ENCODE data around the gene PINLYP. TPM values are rescaled to one million over a fixed set of nuclear protein-coding genes. Genes with fewer than 3 reads are reported as not detected.

Gene PINLYP
- total RNA-seq, 3 donors from 2014 or later, result 0.61 to 7.4 (median 2.0) TPM

GRCh38 chr19:43622070-43622469, 46.5 kb downstream of the PINLYP start:
- DNase-seq (no peak), ATAC-seq (no peak)
- intact Hi-C loops (cut with DNase I, micrococcal nuclease), result no loop called here
- no peak for TF ChIP-seq CTCF (IDR thresholded peaks at IDR 0.05)
- Histone ChIP-seq H3K4me3 (no peak overlapping the region), H3K9me3 (no peaks in the 10 kb centered on the region), H3K36me3 (ENCODE audit: low read depth) (no peaks in the 10 kb centered on the region), H3K4me1 (ENCODE audit: low read depth) (peaks cover 11% of the 10 kb centered on the region)

- H3K4me1 ChIP-seq (ENCODE audit: low read depth), result peaks cover 11% of the 10 kb centered on the region
- DNase-seq, result no peak
- TF ChIP-seq CTCF (IDR thresholded peaks at IDR 0.05), result no peak
- H3K4me3 ChIP-seq, result no peak overlapping the region
- ATAC-seq, result no peak
- no peaks in the 10 kb centered on the region for H3K9me3 ChIP-seq
- no peaks in the 10 kb centered on the region for H3K36me3 ChIP-seq (ENCODE audit: low read depth)
- intact Hi-C loops (cut with DNase I, micrococcal nuclease), result no loop called here
These were observed 47.4 kb downstream of the PINLYP start for GRCh38 chr19:43622956-43623355.

GRCh38 chr19:43623889-43624670, 48.5 kb downstream of the PINLYP start:
- DNase-seq (no peak), ATAC-seq (no peak)
- H3K4me3 ChIP-seq, result no peak overlapping the region
- no peak for TF ChIP-seq CTCF (IDR thresholded peaks at IDR 0.05)
- H3K4me1 ChIP-seq (ENCODE audit: low read depth), result peaks cover 4% of the 10 kb centered on the region
- no peaks in the 10 kb centered on the region for H3K9me3 ChIP-seq
- intact Hi-C loops (cut with DNase I, micrococcal nuclease), result no loop called here
- no peaks in the 10 kb centered on the region for H3K36me3 ChIP-seq (ENCODE audit: low read depth)

- no peaks in the 10 kb centered on the region for H3K36me3 ChIP-seq (ENCODE audit: low read depth)
- H3K9me3 ChIP-seq, result no peaks in the 10 kb centered on the region
- H3K4me1 ChIP-seq (ENCODE audit: low read depth), result peaks cover 4% of the 10 kb centered on the region
- DNase-seq (peak; percentile 88 to 91 (median 88)), ATAC-seq (peak; percentile 93)
- no peak overlapping the region for H3K4me3 ChIP-seq
- TF ChIP-seq CTCF (IDR thresholded peaks at IDR 0.05), result peak; percentile 29
- intact Hi-C loops (cut with DNase I, micrococcal nuclease), result no loop called here
These were observed 49.3 kb downstream of the PINLYP start for GRCh38 chr19:43624933-43625332.

GRCh38 chr19:43625918-43626579, 50.4 kb downstream of the PINLYP start:
- no peak for TF ChIP-seq CTCF (IDR thresholded peaks at IDR 0.05)
- H3K4me1 ChIP-seq (ENCODE audit: low read depth), result no peaks in the 10 kb centered on the region
- ATAC-seq, result peak; percentile 58
- intact Hi-C loops (cut with DNase I, micrococcal nuclease), result no loop called here
- H3K4me3 ChIP-seq, result no peak overlapping the region
- peak in 2 of 3 donors; percentile 22 to 46 for DNase-seq
- no peaks in the 10 kb centered on the region for H3K36me3 ChIP-seq (ENCODE audit: low read depth)
- no peaks in the 10 kb centered on the region for H3K9me3 ChIP-seq

All from mucosa of descending colon (tissue), 3 donors.